HCEC 1CT (cell line): ENCODE measurements around the gene SLC4A7.
"Not testable (repeated sequence)": the region's sequence is repeated elsewhere in the genome, so short reads cannot be mapped to it uniquely, and the experiment has no call there.

Source experiments
- DNase-seq: peaks from one replicate; pipeline ENCODE4 v3.0.0-alpha.2; 2017

SLC4A7 gene

DNA sequence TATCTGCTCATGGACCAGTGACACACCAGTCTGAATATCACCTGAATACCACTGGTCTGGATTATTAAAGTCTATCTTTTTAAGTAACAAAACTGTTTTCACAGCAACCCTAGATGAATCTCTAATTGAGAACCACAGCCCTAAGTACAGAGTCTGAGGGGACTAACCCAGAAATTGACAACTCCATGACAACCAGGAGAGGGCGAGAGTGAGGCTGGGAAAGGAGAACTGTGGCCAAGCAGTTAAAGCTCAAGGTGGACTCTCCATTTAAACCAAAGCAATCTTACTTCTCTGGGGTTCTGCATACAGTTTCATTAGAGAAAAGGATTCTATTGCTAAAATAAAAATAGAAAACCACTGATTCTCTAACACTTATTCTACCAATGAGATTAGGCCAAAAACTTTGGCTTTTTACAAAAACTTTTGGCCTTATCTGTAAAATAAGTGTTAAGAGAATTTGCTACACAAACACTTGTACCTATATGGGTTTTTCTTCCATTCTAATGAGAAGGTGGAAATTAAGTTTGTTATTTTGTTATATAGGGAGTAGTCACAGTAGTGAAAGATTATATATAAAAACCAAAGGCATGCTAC, 126.4 kb downstream of the SLC4A7 start:
- peak; percentile 58 for DNase-seq

DNA sequence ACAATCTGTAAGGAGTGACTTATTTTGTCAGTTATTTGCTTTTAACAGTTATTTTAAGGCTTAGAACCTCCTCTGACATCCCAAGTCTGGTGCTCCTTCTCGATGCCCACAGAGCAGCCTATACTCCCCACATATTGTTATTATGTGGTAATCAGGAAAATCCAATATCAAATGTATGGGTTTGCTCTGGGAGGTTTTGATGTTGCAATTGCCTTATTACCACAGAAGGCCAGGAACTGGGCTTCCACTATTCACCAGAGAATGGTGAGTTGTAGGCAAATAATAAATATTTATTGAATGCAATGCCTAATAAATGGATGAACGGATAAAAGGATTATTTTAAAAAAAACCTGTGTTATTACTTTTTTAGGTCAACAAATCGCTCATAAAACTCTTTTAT, 127.2 kb downstream of the SLC4A7 start:
- DNase-seq = no peak

GRCh38 chr3:27354588-27355203, 129.5 kb downstream of the SLC4A7 start:
- no peak for DNase-seq

DNA sequence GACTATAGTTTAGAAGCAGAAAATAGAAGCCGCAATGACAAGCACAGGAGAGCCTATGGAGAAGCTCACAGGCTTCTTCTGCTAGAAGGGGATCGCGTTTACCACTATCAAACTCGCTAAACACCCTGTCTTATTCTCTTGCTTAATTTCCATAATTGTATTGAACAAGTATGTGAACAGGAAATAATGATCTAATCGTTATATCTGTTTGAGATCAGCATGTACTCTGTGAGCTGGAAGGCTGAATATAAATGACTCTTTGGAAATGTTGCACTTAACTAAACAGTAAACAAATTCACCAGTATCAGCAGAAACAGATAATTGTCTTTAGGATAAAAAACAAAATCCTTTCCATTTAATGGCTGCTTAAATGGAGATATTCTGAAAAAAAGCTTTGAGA, 130.0 kb downstream of the SLC4A7 start:
- DNase-seq = no peak

GRCh38 chr3:27353221-27353620, 131.0 kb downstream of the SLC4A7 start:
- no peak for DNase-seq

DNA sequence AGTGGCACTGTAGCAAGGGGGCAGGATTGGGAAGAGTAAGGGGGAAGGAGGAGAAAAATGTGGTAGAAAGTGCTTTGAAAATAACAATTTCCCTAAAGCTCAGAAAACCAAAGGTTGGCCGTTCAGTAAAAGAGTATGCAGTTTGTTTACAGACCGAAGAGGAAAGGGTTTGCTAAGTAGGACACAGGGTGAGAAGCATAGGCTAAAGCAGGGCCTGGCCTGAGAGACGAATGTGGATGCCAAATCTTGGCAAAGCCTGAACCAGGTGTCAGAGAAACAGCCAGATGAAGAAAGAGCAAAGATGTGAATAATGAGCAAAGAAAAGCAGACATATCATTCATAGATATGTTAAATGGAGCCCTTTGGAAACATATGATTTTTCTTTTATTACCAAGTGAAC, 132.1 kb downstream of the SLC4A7 start:
- DNase-seq = no peak

DNA sequence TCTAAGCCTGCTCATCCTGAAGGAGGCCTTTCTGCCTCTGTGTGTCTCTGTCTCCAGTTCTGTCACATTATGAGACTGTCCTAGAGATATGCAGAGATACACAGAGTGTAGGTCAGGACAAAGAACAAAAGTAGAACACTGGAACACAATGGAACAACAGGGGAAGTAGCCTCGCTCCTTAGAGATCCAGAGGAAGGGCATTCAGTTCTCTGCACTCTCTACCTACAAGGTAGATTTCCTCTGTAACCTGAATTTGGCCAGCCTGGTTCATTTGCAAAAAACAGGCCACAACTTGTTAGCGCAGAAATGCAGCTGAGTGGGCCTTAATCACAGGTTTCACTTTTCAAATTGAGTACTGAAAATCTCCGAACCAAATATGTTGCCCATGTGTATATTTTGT, 134.4 kb downstream of the SLC4A7 start:
- DNase-seq = no peak

- no peak for DNase-seq
These were observed 138.0 kb downstream of the SLC4A7 start for GRCh38 chr3:27345959-27346865.

GRCh38 chr3:27345493-27345892, 138.7 kb downstream of the SLC4A7 start:
- no peak for DNase-seq

DNA sequence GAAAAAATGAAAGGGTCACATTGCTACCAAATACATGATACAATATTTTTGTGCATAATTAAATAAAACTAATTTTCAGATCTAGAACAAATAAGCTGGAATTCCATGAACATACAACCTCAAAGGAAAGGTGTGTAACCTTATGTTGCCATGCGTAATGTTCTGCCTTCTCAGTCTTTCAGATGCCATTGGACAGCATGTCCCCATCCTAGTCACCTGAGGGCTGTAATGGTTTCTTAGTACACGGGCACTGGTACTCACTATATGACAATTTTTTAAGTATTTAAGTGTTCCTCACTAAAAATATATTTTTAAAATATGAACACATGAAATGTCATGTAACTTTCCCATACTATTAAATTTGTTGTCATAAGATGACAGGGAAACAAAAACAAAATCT, 139.1 kb downstream of the SLC4A7 start:
- DNase-seq = no peak

- no peak for DNase-seq
These were observed 140.0 kb downstream of the SLC4A7 start for GRCh38 chr3:27344192-27344591.

DNA sequence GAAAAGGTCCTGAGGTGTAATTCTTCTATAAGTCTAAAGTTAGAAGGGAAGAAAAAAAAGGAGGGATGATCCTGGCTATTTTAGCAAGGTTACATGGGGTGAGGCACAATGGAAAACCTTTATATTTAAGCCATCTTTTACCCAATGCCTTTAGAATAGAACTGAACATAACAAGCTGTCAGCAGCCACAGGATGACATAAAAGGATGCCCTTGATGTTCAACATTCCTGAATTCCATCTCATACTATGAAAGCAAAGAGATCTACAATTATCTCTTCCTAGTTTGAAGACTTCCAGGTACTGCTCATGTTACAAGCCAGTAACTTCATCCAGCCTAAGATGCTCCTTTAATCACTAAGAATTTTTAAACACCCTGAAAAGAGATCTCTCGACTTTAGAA, 141.9 kb downstream of the SLC4A7 start:
- no peak for DNase-seq

GRCh38 chr3:27340534-27340933, 143.7 kb downstream of the SLC4A7 start:
- no peak for DNase-seq

DNA sequence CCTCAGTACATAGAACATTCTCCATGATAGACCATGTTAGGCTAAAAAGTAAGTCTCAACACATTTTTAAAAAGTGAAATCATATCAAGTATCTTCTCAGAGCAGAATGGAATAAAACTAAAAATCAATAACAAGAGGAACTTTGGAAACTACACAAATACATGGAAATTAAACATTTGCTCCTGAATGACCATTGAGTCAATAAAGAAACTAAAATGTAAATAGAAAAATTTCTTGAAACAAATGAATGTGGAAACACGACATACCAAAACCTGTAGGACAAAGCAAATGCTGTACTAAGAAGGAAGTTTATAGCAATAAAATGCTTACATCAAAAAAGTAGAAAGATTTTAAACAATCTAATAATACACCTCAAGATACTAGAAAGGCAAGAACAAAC, 148.6 kb downstream of the SLC4A7 start:
- DNase-seq = no peak

DNA sequence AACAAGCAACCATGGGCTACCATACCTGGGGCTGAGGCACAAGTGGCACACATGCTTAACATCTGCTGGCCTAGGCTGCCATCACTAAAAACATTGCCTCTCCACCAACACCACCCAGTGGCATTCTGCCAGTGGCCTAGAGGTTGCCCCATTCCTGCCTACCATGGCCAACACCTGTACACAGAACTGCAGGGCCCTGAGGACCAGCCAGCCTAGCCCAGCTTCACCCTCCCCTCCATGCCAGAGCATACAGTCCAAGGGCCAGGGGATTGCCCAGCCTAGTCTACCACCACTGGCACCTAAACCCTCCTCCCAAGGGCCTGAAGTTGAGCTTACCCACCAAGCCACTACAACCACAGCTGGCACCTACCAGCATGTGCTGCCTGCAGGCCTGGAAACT, 150.3 kb downstream of the SLC4A7 start:
- DNase-seq = no peak

- not testable (repeated sequence) for DNase-seq
These were observed 155.0 kb downstream of the SLC4A7 start for GRCh38 chr3:27328982-27329762.

GRCh38 chr3:27326629-27327545, 157.3 kb downstream of the SLC4A7 start:
- peak; percentile 97 for DNase-seq

- peak; percentile 81 for DNase-seq
These were observed 158.0 kb downstream of the SLC4A7 start for GRCh38 chr3:27326202-27326601.

GRCh38 chr3:27325419-27325818, 158.8 kb downstream of the SLC4A7 start:
- peak; percentile 31 for DNase-seq

DNA sequence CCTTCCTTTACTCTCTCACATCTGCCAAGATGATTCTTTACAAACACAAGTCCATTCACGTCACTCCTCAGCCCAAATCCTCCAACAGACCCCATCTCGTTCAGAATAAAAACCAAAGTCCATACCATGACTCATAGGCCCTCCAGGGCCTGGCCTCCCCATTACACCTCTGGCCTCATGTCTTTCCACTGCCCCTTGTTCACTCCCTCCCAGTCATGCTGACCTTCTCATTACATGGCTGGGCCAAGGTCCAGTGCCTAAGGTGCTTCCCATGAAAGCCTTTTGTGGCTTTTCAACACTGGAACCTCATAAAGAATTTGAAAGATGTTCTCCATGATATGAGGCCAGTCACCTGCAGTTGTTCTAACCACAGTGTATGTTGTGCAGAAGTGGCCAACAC, 159.5 kb downstream of the SLC4A7 start:
- DNase-seq = no peak

DNA sequence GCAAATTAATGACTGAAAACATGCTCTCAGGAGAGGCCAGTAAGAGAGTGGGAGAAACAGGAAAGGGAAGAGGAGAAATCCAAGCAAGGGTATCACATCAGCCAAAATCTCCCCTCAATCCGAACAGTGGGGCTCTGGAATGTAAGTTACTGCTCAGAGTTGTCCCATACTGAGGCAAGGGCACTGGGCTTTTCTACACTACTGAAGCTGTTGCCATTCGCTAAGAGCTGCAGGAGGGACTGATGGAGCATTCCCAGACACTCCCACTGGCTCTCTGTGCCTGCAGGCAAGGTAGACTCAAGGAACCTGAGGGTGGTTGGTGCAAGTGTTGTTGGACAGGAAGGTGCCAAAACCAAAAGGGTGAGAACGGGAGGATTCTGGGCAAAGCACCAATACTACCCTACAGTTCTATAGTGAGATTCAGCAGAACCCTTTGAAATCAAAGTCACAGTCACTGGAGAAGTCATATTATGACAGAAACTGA, 161.1 kb downstream of the SLC4A7 start:
- no peak for DNase-seq
